Measurements from ENCODE around the gene BCAR1. TPM values are rescaled to one million over a fixed set of nuclear protein-coding genes. Genes with fewer than 3 reads are reported as not detected.

Gene BCAR1
- total and polyA plus RNA-seq, 2 of the 13 experiments (the other 11 are each of a cell fraction or from before 2014, with no cell fraction given): 48.1 to 51.7 TPM

DNA sequence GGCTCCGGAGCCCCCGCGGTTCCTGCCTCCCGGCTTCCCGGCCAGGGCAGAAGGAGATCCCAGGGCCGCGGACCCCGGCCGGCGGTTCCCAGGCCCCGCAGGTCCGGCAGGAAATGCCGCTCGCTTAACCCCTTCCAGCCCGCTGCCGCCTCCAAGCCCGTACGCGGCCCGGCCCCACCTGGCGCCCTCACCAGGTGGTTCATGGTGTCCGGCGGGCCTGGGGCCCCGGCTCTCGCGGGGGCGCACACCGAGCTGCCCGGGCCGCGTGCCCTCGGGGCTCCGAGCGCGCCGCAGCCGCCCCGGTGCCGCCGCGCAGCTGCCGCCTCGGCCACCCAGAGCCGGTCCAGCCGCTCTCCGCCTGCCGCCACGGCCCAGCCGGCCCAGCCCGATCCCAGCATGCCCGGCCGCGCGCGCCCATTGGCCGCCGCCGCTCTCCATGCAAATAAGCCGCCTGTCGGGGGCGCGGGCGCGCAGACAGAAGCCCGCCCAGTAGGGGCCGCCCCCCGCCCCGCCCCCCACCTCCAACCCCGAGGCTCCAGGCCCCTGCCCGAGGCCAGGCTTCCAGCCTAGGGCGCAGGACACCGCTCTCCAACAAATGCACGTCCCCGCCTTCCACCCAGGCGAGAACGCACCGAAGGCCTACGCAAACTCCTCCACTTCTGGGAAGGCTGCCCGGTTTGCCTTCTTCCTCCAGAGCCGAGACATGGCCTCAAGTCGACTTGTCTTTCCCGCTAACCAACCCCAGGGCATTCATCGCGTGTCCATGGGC is at the start of gene BCAR1 (continued):
- no peak for TF ChIP-seq ZNF557 (CRISPR knock-in tag; IDR thresholded peaks at IDR 0.05)
- peak; percentile 24 for TF ChIP-seq HNRNPK (IDR thresholded peaks at IDR 0.05; ENCODE audit: low read depth, low read length, poor library complexity, severe bottlenecking)
- 0 out of 2 replicates have a peak, but pooled peaks have one; percentile 46 for TF ChIP-seq SMAD1 (CRISPR knock-in tag; IDR thresholded peaks at IDR 0.05; ENCODE audit: borderline replicate concordance, low read depth)
- TF ChIP-seq ZNF772 (CRISPR knock-in tag; IDR thresholded peaks at IDR 0.05): 0 out of 2 replicates have a peak, but pooled peaks have one; percentile 21
- peak; percentile 67; the same call in 1 of the 2 replicates for TF ChIP-seq ZC3H13 (CRISPR knock-in tag; IDR thresholded peaks at IDR 0.05)
- TF ChIP-seq CBX5 (CRISPR knock-in tag; IDR thresholded peaks at IDR 0.05; ENCODE audit: borderline replicate concordance): peak; percentile 6; the same call in 1 of the 2 replicates
- TF ChIP-seq HNRNPLL (IDR thresholded peaks at IDR 0.05; ENCODE audit: low read depth, low read length, poor library complexity, severe bottlenecking): peak; percentile 59
- TF ChIP-seq NFYC (CRISPR knock-in tag; IDR thresholded peaks at IDR 0.05): peak; percentile 64
- TF ChIP-seq HNRNPUL1 (IDR thresholded peaks at IDR 0.05; ENCODE audit: low read depth, low read length): no peak
- peak; percentile 15; the same call in 1 of the 2 replicates for TF ChIP-seq MXD4 (CRISPR knock-in tag; IDR thresholded peaks at IDR 0.05)
- TF ChIP-seq TOPORS (CRISPR knock-in tag; IDR thresholded peaks at IDR 0.05): 0 out of 2 replicates have a peak, but pooled peaks have one; percentile 33
- TF ChIP-seq, protein P1, sequence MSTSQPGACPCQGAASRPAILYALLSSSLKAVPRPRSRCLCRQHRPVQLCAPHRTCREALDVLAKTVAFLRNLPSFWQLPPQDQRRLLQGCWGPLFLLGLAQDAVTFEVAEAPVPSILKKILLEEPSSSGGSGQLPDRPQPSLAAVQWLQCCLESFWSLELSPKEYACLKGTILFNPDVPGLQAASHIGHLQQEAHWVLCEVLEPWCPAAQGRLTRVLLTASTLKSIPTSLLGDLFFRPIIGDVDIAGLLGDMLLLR (CRISPR knock-in tag; IDR thresholded peaks at IDR 0.05): peak; percentile 83
- TF ChIP-seq, protein P2, sequence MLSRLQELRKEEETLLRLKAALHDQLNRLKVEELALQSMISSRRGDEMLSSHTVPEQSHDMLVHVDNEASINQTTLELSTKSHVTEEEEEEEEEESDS (CRISPR knock-in tag; IDR thresholded peaks at IDR 0.05; ENCODE audit: borderline replicate concordance): peak; percentile 78
- TF ChIP-seq MAZ (IDR thresholded peaks at IDR 0.05; ENCODE audit: borderline replicate concordance, low read depth, low read length): peak; percentile 69
- TF ChIP-seq MAZ (CRISPR knock-in tag; IDR thresholded peaks at IDR 0.05; ENCODE audit: low read depth): no peak; the same call in 1 of the 2 replicates
- TF ChIP-seq ASH2L (IDR thresholded peaks at IDR 0.05; ENCODE audit: insufficient read length, low read depth, low read length): peak; percentile 45
- TF ChIP-seq, protein P3, sequence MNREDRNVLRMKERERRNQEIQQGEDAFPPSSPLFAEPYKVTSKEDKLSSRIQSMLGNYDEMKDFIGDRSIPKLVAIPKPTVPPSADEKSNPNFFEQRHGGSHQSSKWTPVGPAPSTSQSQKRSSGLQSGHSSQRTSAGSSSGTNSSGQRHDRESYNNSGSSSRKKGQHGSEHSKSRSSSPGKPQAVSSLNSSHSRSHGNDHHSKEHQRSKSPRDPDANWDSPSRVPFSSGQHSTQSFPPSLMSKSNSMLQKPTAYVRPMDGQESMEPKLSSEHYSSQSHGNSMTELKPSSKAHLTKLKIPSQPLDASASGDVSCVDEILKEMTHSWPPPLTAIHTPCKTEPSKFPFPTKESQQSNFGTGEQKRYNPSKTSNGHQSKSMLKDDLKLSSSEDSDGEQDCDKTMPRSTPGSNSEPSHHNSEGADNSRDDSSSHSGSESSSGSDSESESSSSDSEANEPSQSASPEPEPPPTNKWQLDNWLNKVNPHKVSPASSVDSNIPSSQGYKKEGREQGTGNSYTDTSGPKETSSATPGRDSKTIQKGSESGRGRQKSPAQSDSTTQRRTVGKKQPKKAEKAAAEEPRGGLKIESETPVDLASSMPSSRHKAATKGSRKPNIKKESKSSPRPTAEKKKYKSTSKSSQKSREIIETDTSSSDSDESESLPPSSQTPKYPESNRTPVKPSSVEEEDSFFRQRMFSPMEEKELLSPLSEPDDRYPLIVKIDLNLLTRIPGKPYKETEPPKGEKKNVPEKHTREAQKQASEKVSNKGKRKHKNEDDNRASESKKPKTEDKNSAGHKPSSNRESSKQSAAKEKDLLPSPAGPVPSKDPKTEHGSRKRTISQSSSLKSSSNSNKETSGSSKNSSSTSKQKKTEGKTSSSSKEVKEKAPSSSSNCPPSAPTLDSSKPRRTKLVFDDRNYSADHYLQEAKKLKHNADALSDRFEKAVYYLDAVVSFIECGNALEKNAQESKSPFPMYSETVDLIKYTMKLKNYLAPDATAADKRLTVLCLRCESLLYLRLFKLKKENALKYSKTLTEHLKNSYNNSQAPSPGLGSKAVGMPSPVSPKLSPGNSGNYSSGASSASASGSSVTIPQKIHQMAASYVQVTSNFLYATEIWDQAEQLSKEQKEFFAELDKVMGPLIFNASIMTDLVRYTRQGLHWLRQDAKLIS (CRISPR knock-in tag; IDR thresholded peaks at IDR 0.05): no peak
- TF ChIP-seq, protein P4, sequence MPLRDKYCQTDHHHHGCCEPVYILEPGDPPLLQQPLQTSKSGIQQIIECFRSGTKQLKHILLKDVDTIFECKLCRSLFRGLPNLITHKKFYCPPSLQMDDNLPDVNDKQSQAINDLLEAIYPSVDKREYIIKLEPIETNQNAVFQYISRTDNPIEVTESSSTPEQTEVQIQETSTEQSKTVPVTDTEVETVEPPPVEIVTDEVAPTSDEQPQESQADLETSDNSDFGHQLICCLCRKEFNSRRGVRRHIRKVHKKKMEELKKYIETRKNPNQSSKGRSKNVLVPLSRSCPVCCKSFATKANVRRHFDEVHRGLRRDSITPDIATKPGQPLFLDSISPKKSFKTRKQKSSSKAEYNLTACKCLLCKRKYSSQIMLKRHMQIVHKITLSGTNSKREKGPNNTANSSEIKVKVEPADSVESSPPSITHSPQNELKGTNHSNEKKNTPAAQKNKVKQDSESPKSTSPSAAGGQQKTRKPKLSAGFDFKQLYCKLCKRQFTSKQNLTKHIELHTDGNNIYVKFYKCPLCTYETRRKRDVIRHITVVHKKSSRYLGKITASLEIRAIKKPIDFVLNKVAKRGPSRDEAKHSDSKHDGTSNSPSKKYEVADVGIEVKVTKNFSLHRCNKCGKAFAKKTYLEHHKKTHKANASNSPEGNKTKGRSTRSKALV (CRISPR knock-in tag; IDR thresholded peaks at IDR 0.05): peak; percentile 92
- no peak for TF ChIP-seq ZFP36L1 (CRISPR knock-in tag; IDR thresholded peaks at IDR 0.05)
- TF ChIP-seq TGIF2 (CRISPR knock-in tag; IDR thresholded peaks at IDR 0.05): 0 out of 2 replicates have a peak, but pooled peaks have one; percentile 13
- TF ChIP-seq HOXA9 (CRISPR knock-in tag; IDR thresholded peaks at IDR 0.05; ENCODE audit: borderline replicate concordance): no peak

Measured in HepG2 (cell line).